OCI-LY3 (cell line): ENCODE data around the gene PTCHD1.

Source experiments
- CTCF ChIP-seq: fragments of 200-600, 300-600 bp; sonication (generic); IDR thresholded peaks from 2 replicates; pipeline ENCODE4 v1.5.1; 2014; ENCODE audit warnings: antibody characterized with exemption, low read length, low read depth
- EZH2phosphoT487 ChIP-seq: fragments of 200-600 bp; shearing (Covaris generic); IDR thresholded peaks from 2 replicates; pipeline ENCODE4 v1.6.1; 2018; ENCODE audit warnings: antibody characterized with exemption, mixed run types, low read depth

DNA sequence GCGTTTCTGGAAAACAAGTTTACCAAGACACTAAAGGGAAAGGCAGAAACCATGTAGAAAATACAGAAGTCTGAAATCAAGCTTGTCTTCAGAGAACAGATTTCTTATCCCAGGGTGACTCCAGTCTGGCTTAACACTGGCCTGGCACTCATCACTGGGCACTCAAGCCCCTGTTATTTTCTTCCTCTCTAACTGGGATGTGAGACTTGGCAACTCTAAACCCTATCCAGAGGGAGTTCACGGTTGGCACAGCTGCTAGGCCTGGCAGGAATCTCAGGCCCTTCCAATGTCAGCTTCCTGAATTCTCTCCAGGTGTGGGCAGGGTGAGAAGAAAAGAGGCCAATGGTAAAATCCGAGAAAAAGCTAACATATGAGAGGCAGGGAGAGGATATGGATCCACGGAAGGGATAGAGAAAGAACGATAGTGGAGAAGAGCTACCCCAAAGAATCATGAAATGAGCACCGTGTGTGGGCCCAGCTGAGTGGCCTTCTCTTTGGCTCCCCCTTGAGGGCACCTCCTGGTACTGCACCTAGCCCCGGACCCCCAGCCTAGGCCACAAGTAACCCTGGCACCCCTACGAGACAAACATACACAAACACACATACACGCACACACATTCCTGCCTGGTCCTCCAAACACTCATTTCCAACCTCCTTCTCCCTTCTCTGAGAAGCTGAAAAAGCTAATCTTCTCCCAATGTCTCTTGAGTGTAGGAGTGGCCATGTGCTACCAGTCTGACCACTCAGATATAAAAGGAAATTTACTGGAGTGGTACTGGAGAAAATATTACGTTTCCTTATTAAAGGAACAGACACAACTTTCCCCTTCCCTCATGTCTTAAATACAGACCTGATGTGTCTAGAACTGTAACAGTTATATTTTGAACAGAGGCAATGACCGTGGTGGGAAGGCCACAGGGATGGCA lies 16.6 kb upstream of the PTCHD1 start:
- TF ChIP-seq CTCF (peak; percentile 78), EZH2phosphoT487 (no peak)
